Tibial artery (tissue), 4 donors: ENCODE results near the gene SPATA9.
"Not testable (repeated sequence)": the region's sequence is repeated elsewhere in the genome, so short reads cannot be mapped to it uniquely, and the experiment has no call there.

Experiments
- DNase-seq, 2 donors: peaks; one replicate each; pipeline ENCODE4 v3.0.0-alpha.2; 2019
- H3K27ac ChIP-seq, 2 donors: fragments of 200-600 bp; sonication (generic) in 1 of 2; 1 replicate in 1 of 2; 2 replicates in 1 of 2; pipeline ENCODE4 v1.5.1; 2018 to 2019; ENCODE audit warnings: mild to moderate bottlenecking in 1 of 2
- H3K27me3 ChIP-seq, 2 donors: fragments of 200-600 bp; sonication (generic) in 1 of 2; one replicate each; pipeline versions ENCODE4 v1.5.1 to v1.6.0; 2016 to 2019
- H3K36me3 ChIP-seq, 3 donors: fragments of 200-600 bp; sonication (generic) in 2 of 3; one replicate each; pipeline ENCODE4 v1.5.1; 2016 to 2019; ENCODE audit warnings: mild to moderate bottlenecking in 2 of 3
- H3K4me1 ChIP-seq, 4 donors: fragments of 200-600 bp; sonication (generic) in 2 of 4; 1 replicate in 3 of 4; 2 replicates in 1 of 4; pipeline ENCODE4 v1.5.1; 2016 to 2019
- H3K4me3 ChIP-seq, 2 donors: fragments of 200-600 bp; sonication (generic) in 1 of 2; 1 replicate in 1 of 2; 2 replicates in 1 of 2; pipeline ENCODE4 v1.5.1; 2018 to 2019; ENCODE audit warnings: mild to moderate bottlenecking in 2 of 2
- H3K9me3 ChIP-seq, 3 donors: fragments of 200-600 bp; sonication (generic) in 1 of 3; one replicate each; pipeline ENCODE4 v1.5.1; 2016 to 2019
- CTCF ChIP-seq, 2 experiments: fragments of 200-600 bp in 1 of 2; fragments of 450-650 bp in 1 of 2; IDR thresholded peaks; one replicate each; pipeline ENCODE4 v1.5.1; 2017 to 2019; ENCODE audit warnings: antibody characterized with exemption in 2 of 2, mild to moderate bottlenecking in 1 of 2, moderate library complexity in 1 of 2
- intact Hi-C: fragments of 100-400 bp; cut with DNase I; formaldehyde crosslinking; loops from one replicate; pipeline ENCODE4 v1.15.0; 2023; ENCODE audit warnings: low total_unique reads

Gene SPATA9

GRCh38 chr5:95638632-95639031 lies 44.2 kb downstream of the SPATA9 start:
- TF ChIP-seq CTCF (IDR thresholded peaks at IDR 0.05), result no peak
- Histone ChIP-seq H3K4me3 (no peak overlapping the region), H3K9me3 (no peaks in the 10 kb centered on the region), H3K27ac (no peak overlapping the region), H3K36me3 (no peaks in the 10 kb centered on the region), H3K27me3 (no peaks in the 10 kb centered on the region), H3K4me1 (peaks cover 0 to 7% (median 0%) of the 10 kb centered on the region in 4 donors)
- intact Hi-C loops, result no loop called here
- no peak for DNase-seq

DNA sequence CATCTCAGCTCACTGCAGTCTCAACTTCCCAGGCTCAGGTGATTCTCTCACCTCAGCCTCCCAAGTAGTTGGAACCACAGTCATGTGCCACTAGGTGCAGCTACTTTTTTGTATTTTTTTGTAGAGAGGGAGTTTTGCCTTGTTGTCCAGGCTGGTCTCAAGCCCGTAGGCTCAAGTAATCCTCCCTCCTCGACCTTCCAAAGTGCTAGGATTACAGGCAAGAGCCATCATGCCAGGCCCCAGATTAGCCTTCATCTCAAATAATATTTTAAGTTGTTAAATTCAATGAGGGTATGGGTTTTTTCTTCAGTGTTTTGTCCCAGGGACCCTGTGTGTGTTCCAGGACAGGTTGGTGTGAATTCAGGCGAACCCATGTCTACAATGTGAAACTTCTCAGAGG lies 48.7 kb downstream of the SPATA9 start:
- H3K4me3 ChIP-seq, result no peak overlapping the region
- peaks cover 0 to 17% (median 5%) of the 10 kb centered on the region in 4 donors for H3K4me1 ChIP-seq
- H3K27me3 ChIP-seq, result no peaks in the 10 kb centered on the region
- TF ChIP-seq CTCF (IDR thresholded peaks at IDR 0.05), result no peak
- H3K9me3 ChIP-seq, result no peaks in the 10 kb centered on the region
- H3K27ac ChIP-seq, result no peak overlapping the region
- intact Hi-C loops, result no loop called here
- no peak for DNase-seq
- H3K36me3 ChIP-seq, result no peaks in the 10 kb centered on the region

DNA sequence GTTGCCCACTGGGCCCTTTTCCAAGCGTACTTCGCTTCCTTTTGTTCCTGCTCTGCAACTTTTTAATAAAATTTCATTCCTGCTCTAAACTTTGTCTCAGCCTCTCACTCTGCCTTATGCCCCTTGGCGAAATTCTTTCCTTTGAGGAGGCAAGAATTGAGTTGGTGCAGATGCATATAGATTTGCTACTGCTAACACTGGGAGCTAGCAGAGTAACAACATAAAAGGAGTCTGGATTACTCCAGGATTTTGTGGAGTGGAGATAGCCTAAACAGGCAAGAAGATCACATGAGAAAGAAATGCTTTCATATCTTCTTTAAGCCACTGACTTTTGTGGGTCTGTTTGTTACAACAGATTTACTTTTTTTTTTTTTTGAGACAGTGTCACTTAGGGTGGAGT lies 49.1 kb downstream of the SPATA9 start:
- intact Hi-C loops, result no loop called here
- H3K36me3 ChIP-seq, result no peaks in the 10 kb centered on the region
- H3K9me3 ChIP-seq, result no peaks in the 10 kb centered on the region
- H3K4me3 ChIP-seq, result no peak overlapping the region
- no peak for DNase-seq
- peaks cover 0 to 17% (median 5%) of the 10 kb centered on the region in 4 donors for H3K4me1 ChIP-seq
- H3K27me3 ChIP-seq, result no peaks in the 10 kb centered on the region
- H3K27ac ChIP-seq, result no peak overlapping the region
- no peak for TF ChIP-seq CTCF (IDR thresholded peaks at IDR 0.05)

DNA sequence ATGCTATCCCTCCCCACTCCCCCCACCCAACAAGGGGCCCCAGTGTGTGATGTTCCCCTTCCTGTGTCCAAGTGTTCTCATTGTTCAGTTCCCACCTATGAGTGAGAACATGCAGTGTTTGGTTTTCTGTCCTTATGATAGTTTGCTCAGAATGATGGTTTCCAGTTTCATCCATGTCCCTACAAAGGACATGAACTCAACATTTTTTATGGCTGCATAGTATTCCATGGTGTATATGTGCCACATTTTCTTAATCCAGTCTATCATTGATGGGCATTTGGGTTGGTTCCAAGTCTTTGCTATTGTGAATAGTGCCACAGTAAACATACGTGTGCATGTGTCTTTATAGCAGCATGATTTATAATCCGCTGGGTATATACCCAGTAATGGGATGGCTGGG lies 49.8 kb downstream of the SPATA9 start:
- H3K27ac ChIP-seq, H3K27me3 ChIP-seq, H3K4me3 ChIP-seq, DNase-seq, intact Hi-C loops, H3K9me3 ChIP-seq, H3K36me3 ChIP-seq: not testable (repeated sequence)
- H3K4me1 ChIP-seq, result peaks cover 0 to 17% (median 5%) of the 10 kb centered on the region in 4 donors

GRCh38 chr5:95631991-95632675 lies 50.7 kb downstream of the SPATA9 start:
- H3K4me1 ChIP-seq, result peaks cover 0 to 17% (median 5%) of the 10 kb centered on the region in 4 donors
- H3K27me3 ChIP-seq, result no peaks in the 10 kb centered on the region
- TF ChIP-seq CTCF (IDR thresholded peaks at IDR 0.05), result no peak
- no peaks in the 10 kb centered on the region for H3K9me3 ChIP-seq
- intact Hi-C loops, result no loop called here
- H3K27ac ChIP-seq, result peak overlapping the region in 1 of 2 donors; percentile 33
- DNase-seq, result no peak
- H3K36me3 ChIP-seq, result no peaks in the 10 kb centered on the region
- H3K4me3 ChIP-seq, result no peak overlapping the region

DNA sequence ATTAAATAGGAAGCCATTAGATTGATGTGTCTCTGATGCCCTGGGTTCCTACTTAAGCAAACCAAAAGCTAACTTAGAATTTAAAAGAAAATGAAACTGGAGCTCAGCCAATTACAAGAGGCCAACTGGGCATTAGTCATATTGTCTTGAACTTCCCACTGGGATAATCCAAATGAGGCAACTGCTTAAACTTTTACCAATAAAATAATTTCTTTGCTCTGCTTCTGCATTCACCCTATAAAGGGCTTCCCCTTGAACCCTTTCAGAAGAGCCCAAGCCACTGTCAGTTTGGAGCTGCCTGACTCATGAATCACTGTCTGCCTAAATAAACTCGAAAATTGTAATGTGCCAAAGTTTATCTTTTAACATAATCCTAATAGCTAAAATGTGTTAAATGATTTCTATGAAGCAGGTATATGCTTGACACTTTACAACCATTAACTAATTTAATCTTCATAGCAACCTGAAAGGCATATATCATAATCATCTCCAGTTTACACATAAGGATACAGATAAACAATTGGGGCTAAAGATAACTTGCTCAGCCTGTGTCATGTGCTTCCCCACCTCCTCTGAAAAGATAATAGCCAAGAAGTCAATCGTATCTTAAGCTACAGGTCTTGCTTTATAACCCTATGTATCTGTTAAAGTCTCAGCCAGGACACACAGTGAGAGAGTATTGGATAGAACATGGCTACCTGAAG lies 51.4 kb downstream of the SPATA9 start:
- no peak overlapping the region for H3K4me3 ChIP-seq
- H3K9me3 ChIP-seq, result no peaks in the 10 kb centered on the region
- H3K4me1 ChIP-seq, result peaks cover 0 to 17% (median 5%) of the 10 kb centered on the region in 4 donors
- TF ChIP-seq CTCF (IDR thresholded peaks at IDR 0.05), result no peak
- intact Hi-C loops, result no loop called here
- no peak for DNase-seq
- H3K36me3 ChIP-seq, result no peaks in the 10 kb centered on the region
- no peaks in the 10 kb centered on the region for H3K27me3 ChIP-seq
- H3K27ac ChIP-seq, result peak overlapping the region in 1 of 2 donors; percentile 33
